H9 (cell line): Measurements from ENCODE around the gene OPRPN. TPM values are rescaled to one million over a fixed set of nuclear protein-coding genes. Genes with fewer than 3 reads are reported as not detected.

Source experiments
- DNase-seq: peaks from one replicate; pipeline ENCODE4 v3.0.0-alpha.2; 2017
- H2AFZ ChIP-seq: one replicate; pipeline ENCODE4 v1.6.1; 2013; ENCODE audit warnings: mild to moderate bottlenecking, low read length, control low read depth, moderate library complexity
- H2AK5ac ChIP-seq: 2 replicates; pipeline ENCODE4 v1.6.1; 2013; ENCODE audit warnings: low read length, control low read depth, mixed read lengths; ENCODE audit not compliant: insufficient read length
- H2BK120ac ChIP-seq: one replicate; pipeline ENCODE4 v1.6.1; 2013; ENCODE audit warnings: low read depth, mild to moderate bottlenecking, low read length, control low read depth, inconsistent platforms; ENCODE audit not compliant: poor library complexity, severe bottlenecking
- H2BK12ac ChIP-seq: 2 replicates; pipeline ENCODE4 v1.6.1; 2013; ENCODE audit warnings: low read length, control low read depth, mixed read lengths, low read depth; ENCODE audit not compliant: insufficient read length
- H2BK15ac ChIP-seq: 2 replicates; pipeline ENCODE4 v1.6.1; 2013; ENCODE audit warnings: low read depth, low read length, control low read depth
- H2BK20ac ChIP-seq: one replicate; pipeline ENCODE4 v1.6.1; 2013; ENCODE audit warnings: low read depth, mild to moderate bottlenecking, low read length, control low read depth, inconsistent platforms; ENCODE audit not compliant: poor library complexity, severe bottlenecking
- H2BK5ac ChIP-seq: 2 replicates; pipeline ENCODE4 v1.6.1; 2013; ENCODE audit warnings: low read length, control low read depth, mixed read lengths; ENCODE audit not compliant: insufficient read length
- H3K14ac ChIP-seq: 2 replicates; pipeline ENCODE4 v1.6.1; 2013; ENCODE audit warnings: low read length, control low read depth; ENCODE audit not compliant: insufficient read depth
- H3K18ac ChIP-seq: 2 replicates; pipeline ENCODE4 v1.6.1; 2013; ENCODE audit warnings: low read depth, mild to moderate bottlenecking, mixed read lengths, low read length, control low read depth; ENCODE audit not compliant: insufficient read length
- H3K23ac ChIP-seq: 2 replicates; pipeline ENCODE4 v1.6.1; 2013; ENCODE audit warnings: low read length, control low read depth, mixed read lengths, low read depth; ENCODE audit not compliant: insufficient read length
- H3K23me2 ChIP-seq: 2 replicates; pipeline ENCODE4 v1.6.1; 2013; ENCODE audit warnings: low read depth, mild to moderate bottlenecking, mixed read lengths, low read length, control low read depth; ENCODE audit not compliant: insufficient read length, poor library complexity, severe bottlenecking
- H3K27ac ChIP-seq: 2 replicates; pipeline ENCODE4 v1.5.1; 2013; ENCODE audit warnings: low read length, control low read depth, mixed read lengths, low read depth; ENCODE audit not compliant: insufficient read length
- H3K27me3 ChIP-seq: 2 replicates; pipeline ENCODE4 v1.6.1; 2013; ENCODE audit warnings: low read length, control low read depth, inconsistent platforms; ENCODE audit not compliant: insufficient read depth
- H3K4ac ChIP-seq: 2 replicates; pipeline ENCODE4 v1.6.1; 2013; ENCODE audit warnings: low read depth, mild to moderate bottlenecking, control low read depth, inconsistent platforms, low read length, moderate library complexity
- H3K4me1 ChIP-seq: 2 replicates; pipeline ENCODE4 v1.6.1; 2013; ENCODE audit warnings: low read length, control low read depth, inconsistent platforms; ENCODE audit not compliant: insufficient read depth
- H3K4me2 ChIP-seq: 2 replicates; pipeline ENCODE4 v1.6.1; 2013; ENCODE audit warnings: low read length, control low read depth, mixed read lengths; ENCODE audit not compliant: insufficient read length, insufficient read depth
- H3K56ac ChIP-seq: 2 replicates; pipeline ENCODE4 v1.6.1; 2013; ENCODE audit warnings: low read depth, mild to moderate bottlenecking, mixed read lengths, low read length, control low read depth; ENCODE audit not compliant: insufficient read length
- H3K79me1 ChIP-seq: 2 replicates; pipeline ENCODE4 v1.6.1; 2013; ENCODE audit warnings: low read depth, mild to moderate bottlenecking, moderate library complexity, low read length, control low read depth, inconsistent platforms; ENCODE audit not compliant: insufficient read depth, poor library complexity, severe bottlenecking
- H3K79me2 ChIP-seq: 2 replicates; pipeline ENCODE4 v1.6.1; 2013; ENCODE audit warnings: low read length, control low read depth, inconsistent platforms; ENCODE audit not compliant: insufficient read depth
- H3K9ac ChIP-seq: 2 replicates; pipeline ENCODE4 v1.6.1; 2013; ENCODE audit warnings: low read length, control low read depth, mixed read lengths; ENCODE audit not compliant: insufficient read length; ENCODE audit errors: extremely low read depth
- H3K9me3 ChIP-seq: one replicate; pipeline ENCODE4 v1.6.1; 2013; ENCODE audit warnings: low read depth, low read length, inconsistent platforms; ENCODE audit not compliant: control insufficient read depth
- H3T11ph ChIP-seq: one replicate; pipeline ENCODE4 v1.6.1; 2013; ENCODE audit warnings: mild to moderate bottlenecking, low read length, control low read depth, inconsistent platforms
- H4K20me1 ChIP-seq: one replicate; pipeline ENCODE4 v1.6.1; 2013; ENCODE audit not compliant: control insufficient read depth, insufficient read length, insufficient read depth
- H4K5ac ChIP-seq: 2 replicates; pipeline ENCODE4 v1.6.1; 2013; ENCODE audit warnings: low read depth, mild to moderate bottlenecking, mixed read lengths, low read length, control low read depth; ENCODE audit not compliant: insufficient read length
- H4K8ac ChIP-seq: replicated peaks from 2 replicates; pipeline ENCODE4 v1.6.1; 2013; ENCODE audit warnings: low read length, control low read depth, mixed read lengths, low read depth; ENCODE audit not compliant: insufficient read length
- H4K91ac ChIP-seq: 2 replicates; pipeline ENCODE4 v1.6.1; 2013; ENCODE audit warnings: low read depth, mild to moderate bottlenecking, moderate library complexity, mixed read lengths, low read length, control low read depth; ENCODE audit not compliant: insufficient read length
- H3K27ac Mint-ChIP-seq, 3 experiments: 2 replicates in 2 of 3; 3 replicates in 1 of 3; pipeline ENCODE4 v1.8.0; 2020 to 2021; ENCODE audit warnings: mixed read lengths in 3 of 3, mild to moderate bottlenecking in 1 of 3, moderate library complexity in 1 of 3
- H3K27me3 Mint-ChIP-seq: 2 replicates; pipeline ENCODE4 v1.8.0; 2021; ENCODE audit warnings: low read depth, mild to moderate bottlenecking, moderate library complexity, mixed read lengths
- H3K36me3 Mint-ChIP-seq, 3 experiments: 2 replicates in 2 of 3; 3 replicates in 1 of 3; pipeline ENCODE4 v1.8.0; 2020 to 2021; ENCODE audit warnings: low read depth in 3 of 3, mixed read lengths in 3 of 3; ENCODE audit not compliant: insufficient read depth in 1 of 3
- H3K4me1 Mint-ChIP-seq, 2 experiments: 2 replicates each; pipeline ENCODE4 v1.8.0; 2020; ENCODE audit warnings: mixed read lengths in 2 of 2
- H3K4me3 Mint-ChIP-seq, 2 experiments: 2 replicates in 1 of 2; 3 replicates in 1 of 2; pipeline ENCODE4 v1.8.0; 2020 to 2021; ENCODE audit warnings: mild to moderate bottlenecking in 2 of 2, mixed read lengths in 2 of 2, moderate library complexity in 1 of 2
- H3K9me3 Mint-ChIP-seq, 2 experiments: 2 replicates in 1 of 2; 3 replicates in 1 of 2; pipeline ENCODE4 v1.8.0; 2020; ENCODE audit warnings: mild to moderate bottlenecking in 2 of 2, mixed read lengths in 2 of 2, moderate library complexity in 1 of 2
- WGBS: extraction: QIAGEN DNeasy Blood & Tissue Kit; methylation state at CpG from one replicate; pipeline ENCODE4 v1.1.7; 2013; ENCODE audit warnings: missing lambda C conversion rate, low lambda C conversion rate, mixed read lengths; ENCODE audit not compliant: insufficient read length; ENCODE audit errors: extremely low coverage; 5-methylcytosine and 5-hydroxymethylcytosine counted together
- total RNA-seq: library from RNA; stranded (reverse); gene quantifications from 2 replicates; pipeline ENCODE4 v1.2.1, GENCODE V29; 2021
- TF ChIP-seq, protein P1 (sequence below): fragments of 200-600 bp; sonication (generic); conservative IDR thresholded peaks from 3 replicates; pipeline ENCODE4 v1.8.0; 2021; ENCODE audit warnings: antibody characterized with exemption, mild to moderate bottlenecking

OPRPN gene
- total RNA-seq, 1 experiment from 2014 or later, result not detected

DNA sequence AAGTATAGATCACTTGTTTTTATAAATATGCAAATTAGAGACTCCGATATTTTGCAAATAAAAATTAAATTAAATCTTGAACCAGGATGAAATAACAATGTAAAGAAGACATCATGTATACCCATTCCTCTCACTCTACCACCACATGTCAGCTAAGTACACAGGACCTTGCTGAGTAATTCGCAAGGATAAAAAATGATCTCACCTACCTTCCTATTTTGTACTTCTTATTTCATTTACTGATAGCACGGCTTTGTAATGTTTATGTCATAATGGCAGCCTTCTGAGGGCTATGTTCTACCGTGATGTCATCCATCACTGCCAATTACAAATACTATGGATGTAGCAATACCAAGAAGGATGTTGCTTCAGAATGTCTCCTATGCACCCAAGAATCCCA is 25.8 kb upstream of the OPRPN start:
- no peaks in the 10 kb centered on the region for H4K20me1 ChIP-seq
- H3K18ac ChIP-seq, result no peak overlapping the region
- H3K14ac ChIP-seq, result no peak overlapping the region
- H3K27me3 Mint-ChIP-seq, result no peaks in the 10 kb centered on the region
- H2BK120ac ChIP-seq, result no peak overlapping the region
- no peak overlapping the region for H3K23ac ChIP-seq
- no peak overlapping the region for H2BK20ac ChIP-seq
- H2BK12ac ChIP-seq, result no peak overlapping the region
- no peak overlapping the region for H2BK5ac ChIP-seq
- peaks cover 0 to 3% of the 10 kb centered on the region in 2 experiments; a peak in 2 of 5 replicates for H3K9me3 Mint-ChIP-seq
- TF ChIP-seq, protein P1, sequence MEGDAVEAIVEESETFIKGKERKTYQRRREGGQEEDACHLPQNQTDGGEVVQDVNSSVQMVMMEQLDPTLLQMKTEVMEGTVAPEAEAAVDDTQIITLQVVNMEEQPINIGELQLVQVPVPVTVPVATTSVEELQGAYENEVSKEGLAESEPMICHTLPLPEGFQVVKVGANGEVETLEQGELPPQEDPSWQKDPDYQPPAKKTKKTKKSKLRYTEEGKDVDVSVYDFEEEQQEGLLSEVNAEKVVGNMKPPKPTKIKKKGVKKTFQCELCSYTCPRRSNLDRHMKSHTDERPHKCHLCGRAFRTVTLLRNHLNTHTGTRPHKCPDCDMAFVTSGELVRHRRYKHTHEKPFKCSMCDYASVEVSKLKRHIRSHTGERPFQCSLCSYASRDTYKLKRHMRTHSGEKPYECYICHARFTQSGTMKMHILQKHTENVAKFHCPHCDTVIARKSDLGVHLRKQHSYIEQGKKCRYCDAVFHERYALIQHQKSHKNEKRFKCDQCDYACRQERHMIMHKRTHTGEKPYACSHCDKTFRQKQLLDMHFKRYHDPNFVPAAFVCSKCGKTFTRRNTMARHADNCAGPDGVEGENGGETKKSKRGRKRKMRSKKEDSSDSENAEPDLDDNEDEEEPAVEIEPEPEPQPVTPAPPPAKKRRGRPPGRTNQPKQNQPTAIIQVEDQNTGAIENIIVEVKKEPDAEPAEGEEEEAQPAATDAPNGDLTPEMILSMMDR, result no peak
- no peaks in the 10 kb centered on the region for H3K4me1 ChIP-seq
- no peak overlapping the region for H4K5ac ChIP-seq
- H3K79me1 ChIP-seq, result no peaks in the 10 kb centered on the region
- no peak overlapping the region for H2AK5ac ChIP-seq
- no peak overlapping the region for H2AFZ ChIP-seq
- H3K79me2 ChIP-seq, result no peaks in the 10 kb centered on the region
- H3T11ph ChIP-seq, result no peak overlapping the region
- H3K4me3 Mint-ChIP-seq, result no peak overlapping the region
- H3K27ac ChIP-seq, result no peak overlapping the region
- no peaks in the 10 kb centered on the region for H3K9me3 ChIP-seq
- H3K36me3 Mint-ChIP-seq, result peaks cover 0 to 4% (median 0%) of the 10 kb centered on the region in 3 experiments; a peak in 1 of 7 replicates
- H2BK15ac ChIP-seq, result no peak overlapping the region
- H3K4me2 ChIP-seq, result no peak overlapping the region
- no peak overlapping the region for H3K4ac ChIP-seq
- H4K8ac ChIP-seq, result no peak overlapping the region
- no peak overlapping the region for H4K91ac ChIP-seq
- no peak overlapping the region for H3K27ac Mint-ChIP-seq
- no peak overlapping the region for H3K9ac ChIP-seq
- no CpG with 5 or more reads among the region's 4 CpGs for WGBS
- H3K56ac ChIP-seq, result no peak overlapping the region
- H3K27me3 ChIP-seq, result no peaks in the 10 kb centered on the region
- no peaks in the 10 kb centered on the region for H3K23me2 ChIP-seq
- H3K4me1 Mint-ChIP-seq, result peaks cover 0 to 3% of the 10 kb centered on the region in 2 experiments; a peak in 1 of 4 replicates
- DNase-seq, result no peak
